Stimulated activated naive B cell treated with anti-CD40 and anti-IgM and Interleukin-4, amounts not matched to agents 10 μg/mL and 1 μg/mL and 100 μg/mL, for 72 hours (primary cell): ENCODE results near the gene ENDOG.
"Not testable (repeated sequence)": the region's sequence is repeated elsewhere in the genome, so short reads cannot be mapped to it uniquely, and the experiment has no call there.

ENCODE experiments used
- ATAC-seq, 2 donors: fragments of 150-1000 bp; cut with Tn5 transposase; replicated peaks; 2 replicates each; pipeline ENCODE4 v1.10.0; 2021; ENCODE audit warnings: moderate library complexity in 1 of 2
- DNase-seq: peaks from one replicate; pipeline ENCODE4 v3.0.0; 2021
- H3K27ac Mint-ChIP-seq: one replicate; pipeline ENCODE4 v1.8.0; 2022; ENCODE audit warnings: mild to moderate bottlenecking, mixed read lengths
- H3K27me3 Mint-ChIP-seq, 2 donors: one replicate each; pipeline ENCODE4 v1.8.0; 2022; ENCODE audit warnings: mixed read lengths in 2 of 2
- H3K36me3 Mint-ChIP-seq, 2 donors: one replicate each; pipeline ENCODE4 v1.8.0; 2022; ENCODE audit warnings: mixed read lengths in 2 of 2, mild to moderate bottlenecking in 1 of 2
- H3K4me1 Mint-ChIP-seq, 2 donors: one replicate each; pipeline ENCODE4 v1.8.0; 2022; ENCODE audit warnings: mixed read lengths in 2 of 2, mild to moderate bottlenecking in 1 of 2
- H3K4me3 Mint-ChIP-seq, 2 donors: one replicate each; pipeline ENCODE4 v1.8.0; 2022; ENCODE audit warnings: mild to moderate bottlenecking in 2 of 2, mixed read lengths in 2 of 2, moderate library complexity in 1 of 2
- H3K9me3 Mint-ChIP-seq, 2 donors: one replicate each; pipeline ENCODE4 v1.8.0; 2022; ENCODE audit warnings: mixed read lengths in 2 of 2, mild to moderate bottlenecking in 1 of 2

Gene ENDOG

GRCh38 chr9:128818099-128818838, at the start of gene ENDOG:
TSS of gene ENDOG (plus strand) at chr9:128818500. CDS start at chr9:128818685, 185 bp downstream.
- Mint-ChIP-seq H3K9me3 (no peaks in the 10 kb centered on the region), H3K4me3 (peak within 1 kb of the TSS; percentile 81 to 86), H3K4me1 (peaks cover 24 to 34% of the 10 kb centered on the region in 2 donors), H3K36me3 (peaks cover 24 to 26% of the 10 kb centered on the region in 2 donors), H3K27ac (peak within 1 kb of the TSS; percentile 93), H3K27me3 (no peaks in the 10 kb centered on the region)
- peak; percentile 87 to 89 for ATAC-seq
- peak; percentile 99 for DNase-seq

GRCh38 chr9:128768606-128769005, 49.7 kb upstream of the ENDOG start:
- Mint-ChIP-seq H3K4me1 (peaks cover 42 to 78% of the 10 kb centered on the region in 2 donors), H3K27ac (no peak overlapping the region), H3K4me3 (peak overlapping the region in 1 of 2 donors; percentile 92), H3K27me3 (no peaks in the 10 kb centered on the region), H3K9me3 (no peaks in the 10 kb centered on the region), H3K36me3 (peaks cover 44 to 45% of the 10 kb centered on the region in 2 donors)
- DNase-seq (no peak), ATAC-seq (no peak)

- ATAC-seq (no peak), DNase-seq (no peak)
- peaks cover 2 to 5% of the 10 kb centered on the region in 2 donors for H3K9me3 Mint-ChIP-seq
- H3K4me1 Mint-ChIP-seq: peaks cover 31 to 70% of the 10 kb centered on the region in 2 donors
- H3K36me3 Mint-ChIP-seq: peaks cover 34 to 36% of the 10 kb centered on the region in 2 donors
- peak overlapping the region; percentile 97 for H3K27ac Mint-ChIP-seq
- H3K27me3 Mint-ChIP-seq: no peaks in the 10 kb centered on the region
- H3K4me3 Mint-ChIP-seq: peak overlapping the region; percentile 92 to 97
Observed at GRCh38 chr9:128770286-128771030, 47.8 kb upstream of the ENDOG start.

- H3K27me3 Mint-ChIP-seq: no peaks in the 10 kb centered on the region
- peak; percentile 28 to 39 for ATAC-seq
Observed at GRCh38 chr9:128771094-128771721, 47.1 kb upstream of the ENDOG start.

GRCh38 chr9:128771745-128772519, 46.4 kb upstream of the ENDOG start, which contains the start of gene ZER1:
TSS of gene ZER1 (minus strand) at chr9:128771927. CDS start at chr9:128755565, 16,362 bp downstream.
- H3K36me3 Mint-ChIP-seq: peaks cover 29 to 34% of the 10 kb centered on the region in 2 donors
- H3K9me3 Mint-ChIP-seq: peaks cover 2 to 5% of the 10 kb centered on the region in 2 donors
- DNase-seq (peak; percentile 91), ATAC-seq (peak; percentile 92 to 95)
- H3K27me3 Mint-ChIP-seq: no peaks in the 10 kb centered on the region
- peaks cover 27 to 64% of the 10 kb centered on the region in 2 donors for H3K4me1 Mint-ChIP-seq
- H3K27ac Mint-ChIP-seq: peak within 1 kb of the TSS; percentile 97
- peak within 1 kb of the TSS; percentile 92 to 97 for H3K4me3 Mint-ChIP-seq

More at GRCh38 chr9:128771094-128771721, 47.1 kb upstream of the ENDOG start:
- Mint-ChIP-seq H3K4me1 (peaks cover 27 to 64% of the 10 kb centered on the region in 2 donors), H3K4me3 (peak overlapping the region; percentile 92 to 97), H3K9me3 (peaks cover 2 to 5% of the 10 kb centered on the region in 2 donors), H3K36me3 (peaks cover 29 to 34% of the 10 kb centered on the region in 2 donors), H3K27ac (peak overlapping the region; percentile 97)
- no peak for DNase-seq

- H3K9me3 Mint-ChIP-seq: peaks cover 2 to 5% of the 10 kb centered on the region in 2 donors
- H3K4me1 Mint-ChIP-seq: peaks cover 24 to 65% of the 10 kb centered on the region in 2 donors
- H3K36me3 Mint-ChIP-seq: peaks cover 27 to 28% of the 10 kb centered on the region in 2 donors
- H3K27ac Mint-ChIP-seq: peak overlapping the region; percentile 97
- DNase-seq (no peak), ATAC-seq (no peak)
- no peaks in the 10 kb centered on the region for H3K27me3 Mint-ChIP-seq
- peak overlapping the region in 1 of 2 donors; percentile 92 for H3K4me3 Mint-ChIP-seq
Observed at GRCh38 chr9:128773049-128773448, 45.3 kb upstream of the ENDOG start.

- Mint-ChIP-seq H3K27me3 (no peaks in the 10 kb centered on the region), H3K4me3 (peak overlapping the region in 1 of 2 donors; percentile 8), H3K27ac (peak overlapping the region; percentile 87), H3K9me3 (peaks cover 2 to 5% of the 10 kb centered on the region in 2 donors), H3K36me3 (peaks cover 19% of the 10 kb centered on the region in 2 donors), H3K4me1 (peaks cover 18 to 60% of the 10 kb centered on the region in 2 donors)
- ATAC-seq: no peak
- DNase-seq: no peak
Observed at GRCh38 chr9:128774804-128775203, 43.5 kb upstream of the ENDOG start.

- DNase-seq, ATAC-seq, H3K27me3 Mint-ChIP-seq, H3K9me3 Mint-ChIP-seq: not testable (repeated sequence)
- Mint-ChIP-seq H3K4me1 (peaks cover 20 to 50% of the 10 kb centered on the region in 2 donors), H3K27ac (peak overlapping the region; percentile 93), H3K36me3 (peaks cover 7 to 11% of the 10 kb centered on the region in 2 donors), H3K4me3 (peak overlapping the region; percentile 13 to 43)
Observed at GRCh38 chr9:128780093-128780492, 38.2 kb upstream of the ENDOG start.

GRCh38 chr9:128781187-128782070, 36.9 kb upstream of the ENDOG start:
- Mint-ChIP-seq H3K9me3 (no peaks in the 10 kb centered on the region), H3K27ac (peak overlapping the region; percentile 94), H3K4me1 (peaks cover 20 to 51% of the 10 kb centered on the region in 2 donors), H3K27me3 (no peaks in the 10 kb centered on the region), H3K36me3 (peaks cover 5 to 11% of the 10 kb centered on the region in 2 donors), H3K4me3 (peak overlapping the region in 1 of 2 donors; percentile 22)
- ATAC-seq (peak; percentile 88 to 89), DNase-seq (peak; percentile 69)

- H3K4me3 Mint-ChIP-seq: peak overlapping the region in 1 of 2 donors; percentile 18
- peaks cover 10 to 17% of the 10 kb centered on the region in 2 donors for H3K36me3 Mint-ChIP-seq
- H3K27ac Mint-ChIP-seq: peak overlapping the region; percentile 98
Observed at GRCh38 chr9:128782669-128783068, 35.6 kb upstream of the ENDOG start.

GRCh38 chr9:128785427-128785826, 32.9 kb upstream of the ENDOG start:
- ATAC-seq (no peak), DNase-seq (no peak)
- peaks cover 26 to 46% of the 10 kb centered on the region in 2 donors for H3K4me1 Mint-ChIP-seq
- H3K27ac Mint-ChIP-seq: peak overlapping the region; percentile 79
- H3K27me3 Mint-ChIP-seq: no peaks in the 10 kb centered on the region
- no peak overlapping the region for H3K4me3 Mint-ChIP-seq
- no peaks in the 10 kb centered on the region for H3K9me3 Mint-ChIP-seq
- peaks cover 30 to 32% of the 10 kb centered on the region in 2 donors for H3K36me3 Mint-ChIP-seq

More at GRCh38 chr9:128782669-128783068, 35.6 kb upstream of the ENDOG start:
- Mint-ChIP-seq H3K27me3 (no peaks in the 10 kb centered on the region), H3K9me3 (no peaks in the 10 kb centered on the region), H3K4me1 (peaks cover 21 to 52% of the 10 kb centered on the region in 2 donors)
- DNase-seq (no peak), ATAC-seq (no peak)

- no peaks in the 10 kb centered on the region for H3K9me3 Mint-ChIP-seq
- peak; percentile 92 to 93 for ATAC-seq
- H3K4me1 Mint-ChIP-seq: peaks cover 31 to 54% of the 10 kb centered on the region in 2 donors
- no peaks in the 10 kb centered on the region for H3K27me3 Mint-ChIP-seq
- H3K36me3 Mint-ChIP-seq: peaks cover 42 to 47% of the 10 kb centered on the region in 2 donors
- peak within 1 kb of the TSS; percentile 97 for H3K27ac Mint-ChIP-seq
- peak; percentile 88 for DNase-seq
- H3K4me3 Mint-ChIP-seq: peak within 1 kb of the TSS; percentile 99
Observed at GRCh38 chr9:128786681-128787601, 31.4 kb upstream of the ENDOG start, which contains the start of gene TBC1D13. TSS of gene TBC1D13 (plus strand) at chr9:128787253. CDS start at chr9:128787354, 101 bp downstream.
